HCT116 (cell line): ENCODE data around the gene SRSF2. TPM values are rescaled to one million over a fixed set of nuclear protein-coding genes. Genes with fewer than 3 reads are reported as not detected.

Experiments
- ATAC-seq: fragments of 200-7000 bp; cut with Tn5 transposase; 2 replicates; pipeline ENCODE4 v1.9.1; 2020; ENCODE audit warnings: mild to moderate bottlenecking, moderate library complexity
- BruUV-seq: library from RNA; stranded (reverse); fragments of 400-500 nt; replicated peaks from 2 replicates; lab custom pipeline; 2021; lab: Mats Ljungman, UMichigan
- CTCF ChIA-PET: fragments of 300-600 bp; sonication (Branson Sonifier 250); formaldehyde crosslinking; loops from one replicate; lab custom pipeline; 2021; ENCODE audit warnings: antibody characterized with exemption; lab: Charles Lee
- POLR2A ChIA-PET: fragments of 300-600, 350-600 bp; sonication (Branson Sonifier 250); formaldehyde crosslinking; loops from one replicate; lab custom pipeline; 2021; ENCODE audit warnings: antibody characterized with exemption; lab: Charles Lee
- RAD21 ChIA-PET, 2 experiments: fragments of 300-600 bp; sonication (Branson Sonifier 250); formaldehyde crosslinking; loops; one replicate each; lab custom pipeline; 2023; ENCODE audit warnings: low total read pairs in 2 of 2; ENCODE audit not compliant: uncharacterized antibody in 2 of 2, unreplicated experiment in 2 of 2, low non-redundant PET in 1 of 2; lab: Charles Lee
- DNase-seq: peaks from one replicate; pipeline ENCODE4 v3.0.0-alpha.2; 2010; ENCODE audit warnings: low read depth, low spot score
- H2AFZ ChIP-seq: fragments of 200-600 bp; shearing (Covaris generic), sonication (generic); 2 replicates; pipeline ENCODE4 v1.6.1; 2017; ENCODE audit warnings: low read depth, mixed run types, mixed read lengths, antibody characterized with exemption, low read length; ENCODE audit not compliant: poor library complexity, severe bottlenecking
- H3K27ac ChIP-seq: 2 replicates; pipeline ENCODE4 v1.5.1; 2012; ENCODE audit warnings: low read depth, low read length
- H3K27me3 ChIP-seq: fragments of 200-600 bp; sonication (generic); 2 replicates; pipeline ENCODE4 v1.6.1; 2016; ENCODE audit warnings: mixed run types, low read length, mixed read lengths; ENCODE audit not compliant: insufficient read depth
- H3K36me3 ChIP-seq, 2 experiments: fragments of 200-500 bp in 1 of 2; fragments of 200-600 bp in 1 of 2; sonication (Bioruptor generic) in 1 of 2; sonication (generic) in 1 of 2; 2 replicates each; pipeline versions ENCODE4 v1.5.1 to v1.6.1; 2014 to 2016; ENCODE audit warnings: low read length in 2 of 2, inconsistent platforms in 1 of 2, mixed read lengths in 1 of 2, mixed run types in 1 of 2; ENCODE audit not compliant: insufficient read depth in 2 of 2, control insufficient read depth in 1 of 2
- H3K4me1 ChIP-seq, 2 experiments: fragments of 200-600 bp in 1 of 2; sonication (generic) in 1 of 2; 2 replicates each; pipeline versions ENCODE4 v1.5.1 to v1.6.1; 2012 to 2017; ENCODE audit warnings: low read length in 2 of 2, inconsistent platforms in 1 of 2, mild to moderate bottlenecking in 1 of 2, mixed read lengths in 1 of 2, mixed run types in 1 of 2, moderate library complexity in 1 of 2; ENCODE audit not compliant: insufficient read depth in 2 of 2, control insufficient read depth in 1 of 2
- H3K4me2 ChIP-seq: fragments of 200-600 bp; sonication (generic); 2 replicates; pipeline ENCODE4 v1.6.1; 2017; ENCODE audit warnings: mixed run types, low read length, mixed read lengths
- H3K4me3 ChIP-seq, 2 experiments: fragments of 200-600 bp in 1 of 2; sonication (generic) in 1 of 2; replicated peaks in 1 of 2; 2 replicates each; pipeline ENCODE4 v1.5.1; 2011 to 2016; ENCODE audit warnings: low read length in 2 of 2, control low read depth in 1 of 2, low read depth in 1 of 2, mild to moderate bottlenecking in 1 of 2, mixed read lengths in 1 of 2, mixed run types in 1 of 2
- H3K79me2 ChIP-seq: fragments of 200-600 bp; sonication (generic); 2 replicates; pipeline ENCODE4 v1.6.1; 2017; ENCODE audit warnings: mild to moderate bottlenecking, mixed run types, low read length, moderate library complexity, mixed read lengths; ENCODE audit not compliant: insufficient read depth
- H3K9ac ChIP-seq: fragments of 200-600 bp; sonication (generic); 2 replicates; pipeline ENCODE4 v1.6.1; 2016; ENCODE audit warnings: low read length, mixed read lengths
- H3K9me2 ChIP-seq: fragments of 200-600 bp; sonication (generic), shearing (Covaris generic); 2 replicates; pipeline ENCODE4 v1.6.1; 2017; ENCODE audit warnings: mixed run types, mild to moderate bottlenecking, moderate library complexity; ENCODE audit not compliant: insufficient read depth
- H3K9me3 ChIP-seq, 2 experiments: fragments of 200-500 bp in 1 of 2; fragments of 200-600 bp in 1 of 2; sonication (Bioruptor generic) in 1 of 2; sonication (generic) in 1 of 2; 2 replicates each; pipeline ENCODE4 v1.6.1; 2014 to 2017; ENCODE audit warnings: low read length in 2 of 2, mixed read lengths in 2 of 2, inconsistent platforms in 1 of 2, low read depth in 1 of 2, mild to moderate bottlenecking in 1 of 2, mixed run types in 1 of 2, moderate library complexity in 1 of 2; ENCODE audit not compliant: control insufficient read depth in 1 of 2, insufficient read depth in 1 of 2
- H4K20me1 ChIP-seq: fragments of 200-600 bp; sonication (generic), shearing (Covaris generic); 2 replicates; pipeline ENCODE4 v1.6.1; 2017; ENCODE audit warnings: mixed run types, mild to moderate bottlenecking, moderate library complexity; ENCODE audit not compliant: insufficient read depth
- EGR1 ChIP-seq: IDR thresholded peaks from 2 replicates; pipeline ENCODE4 v1.6.1; 2012; ENCODE audit warnings: low read depth
- ELF1 ChIP-seq: IDR thresholded peaks from 2 replicates; pipeline ENCODE4 v1.6.1; 2012; ENCODE audit warnings: low read depth, borderline replicate concordance
- RAD21 ChIP-seq: IDR thresholded peaks from 2 replicates; pipeline ENCODE4 v1.6.1; 2012; ENCODE audit warnings: low read depth, mild to moderate bottlenecking
- YY1 ChIP-seq: IDR thresholded peaks from 2 replicates; pipeline ENCODE4 v1.6.1; 2011; ENCODE audit warnings: low read length, low read depth, moderate library complexity, mild to moderate bottlenecking; ENCODE audit not compliant: insufficient replicate concordance; ENCODE audit errors: extremely low read depth
- ZFX ChIP-seq: fragments of 450-650 bp; IDR thresholded peaks from 2 replicates; pipeline ENCODE4 v1.6.1; 2017
- intact Hi-C: fragments of 100-400 bp; cut with micrococcal nuclease; formaldehyde crosslinking; loops from 2 replicates; pipeline ENCODE4 v1.10.0; 2022
- total RNA-seq: library from RNA; stranded (reverse); gene quantifications from one replicate; pipeline ENCODE4 v1.2.1, GENCODE V29; 2021; ENCODE audit not compliant: unreplicated experiment

SRSF2 gene
- total RNA-seq, 1 experiment from 2014 or later = 422 TPM

GRCh38 chr17:76689859-76690258 is 47.3 kb downstream of the SRSF2 start:
- BruUV-seq = no TSS peak
- intact Hi-C loops = no loop called here
- POLR2A ChIA-PET = interaction anchor here (1.2 kb wide), 1 partner anchor 18 kb away, joined by 4 read pairs; no protein-coding TSS in a partner anchor
- Histone ChIP-seq H3K27me3 (no peaks in the 10 kb centered on the region), H3K4me1 (peaks cover 22 to 24% of the 10 kb centered on the region in 2 experiments), H2AFZ (no peak overlapping the region), H3K9me3 (no peaks in the 10 kb centered on the region), H3K36me3 (no peaks in the 10 kb centered on the region), H3K9ac (no peak overlapping the region), H4K20me1 (no peaks in the 10 kb centered on the region), H3K79me2 (no peaks in the 10 kb centered on the region), H3K9me2 (no peaks in the 10 kb centered on the region), H3K27ac (no peak overlapping the region), H3K4me2 (no peak overlapping the region), H3K4me3 (no peak overlapping the region)
- TF ChIP-seq RAD21 = no peak
- TF ChIP-seq EGR1 = no peak
- TF ChIP-seq ELF1 = no peak
- no peak for TF ChIP-seq YY1
- CTCF ChIA-PET = interaction anchor here (2.0 kb wide), 1 partner anchor 9 kb away, joined by 10 read pairs; no protein-coding TSS in a partner anchor
- ATAC-seq = no peak
- RAD21 ChIA-PET = no interaction called here
- no peak for DNase-seq

- BruUV-seq = no TSS peak
- H3K9me2 ChIP-seq = no peaks in the 10 kb centered on the region
- H3K79me2 ChIP-seq = no peaks in the 10 kb centered on the region
- DNase-seq = no peak
- H3K27ac ChIP-seq = peak overlapping the region; percentile 62
- 0 out of 4 replicates have a peak, but pooled peaks cover 0 to 2% of the 10 kb centered on the region in 2 experiments for H3K36me3 ChIP-seq
- H3K9me3 ChIP-seq = no peaks in the 10 kb centered on the region
- peak overlapping the region; percentile 81 for H3K4me2 ChIP-seq
- H2AFZ ChIP-seq = no peak overlapping the region
- no peaks in the 10 kb centered on the region for H4K20me1 ChIP-seq
- peak; percentile 74 for ATAC-seq
- peak overlapping the region; percentile 22 to 44 for H3K4me3 ChIP-seq
- CTCF ChIA-PET = interaction anchor here (0.6 to 1.2 kb wide), 2 partner anchors 64 to 489 kb away, joined by 3 to 4 read pairs; no protein-coding TSS in a partner anchor
- RAD21 ChIA-PET = no interaction called here
- 0 out of 2 replicates have a peak, but pooled peaks have one; percentile 44 for TF ChIP-seq RAD21
- no peak for TF ChIP-seq ZFX
- TF ChIP-seq, all 23 proteins: peak for 1
- Histone ChIP-seq H3K9ac (peak overlapping the region; percentile 39), H3K4me1 (peaks cover 22 to 24% of the 10 kb centered on the region in 2 experiments), H3K27me3 (no peaks in the 10 kb centered on the region)
- intact Hi-C loops = no loop called here
- POLR2A ChIA-PET = interaction anchor here (1.2 kb wide), 1 partner anchor 17 kb away, joined by 4 read pairs; no protein-coding TSS in a partner anchor
Observed at GRCh38 chr17:76688165-76688622, 48.9 kb downstream of the SRSF2 start.
